Measurements from ENCODE around the gene SLC39A11. TPM values are rescaled to one million over a fixed set of nuclear protein-coding genes. Genes with fewer than 3 reads are reported as not detected.
A peak's percentile ranks its signal among the peaks of the same experiment; 100 is the strongest.

SLC39A11 gene
- total and polyA plus RNA-seq, 8 donors: 5.2 to 62.0 (median 12.9) TPM

GRCh38 chr17:72717676-72718075 lies 374.8 kb downstream of the SLC39A11 start:
- Histone ChIP-seq H3K9me3 (no peaks in the 10 kb centered on the region), H3K36me3 (peaks cover 0 to 5% (median 0%) of the 10 kb centered on the region in 4 donors)
- TF ChIP-seq EP300 (IDR thresholded peaks at IDR 0.05) (no peak), POLR2A (IDR thresholded peaks at IDR 0.05) (no peak), POLR2AphosphoS5 (IDR thresholded peaks at IDR 0.05) (no peak), CTCF (IDR thresholded peaks at IDR 0.05) (no peak)

GRCh38 chr17:72717276-72717675 lies 375.2 kb downstream of the SLC39A11 start:
- Histone ChIP-seq H3K27ac (no peak overlapping the region), H3K27me3 (no peaks in the 10 kb centered on the region), H3K4me3 (no peak overlapping the region), H3K9me3 (no peaks in the 10 kb centered on the region), H3K4me1 (peaks cover 0 to 14% (median 0%) of the 10 kb centered on the region in 4 donors), H3K36me3 (peaks cover 0 to 7% (median 0%) of the 10 kb centered on the region in 4 donors)
- intact Hi-C loops (cut with DNase I; ENCODE audit: low total_unique reads): no loop called here
- no peak for DNase-seq
- TF ChIP-seq EP300 (IDR thresholded peaks at IDR 0.05) (no peak), POLR2AphosphoS5 (IDR thresholded peaks at IDR 0.05) (no peak), CTCF (IDR thresholded peaks at IDR 0.05) (no peak), POLR2A (IDR thresholded peaks at IDR 0.05) (no peak)
- 85 to 92% (median 90%) methylated on average over 10 of the region's 10 CpGs for WGBS, 5 donors

More at GRCh38 chr17:72717676-72718075, 374.8 kb downstream of the SLC39A11 start:
- Histone ChIP-seq H3K27ac (no peak overlapping the region), H3K4me3 (no peak overlapping the region), H3K4me1 (peaks cover 0 to 14% (median 0%) of the 10 kb centered on the region in 4 donors), H3K27me3 (no peaks in the 10 kb centered on the region)
- intact Hi-C loops (cut with DNase I; ENCODE audit: low total_unique reads): no loop called here
- WGBS, 5 donors: 91 to 95% (median 92%) methylated on average over 8 of the region's 8 CpGs
- DNase-seq: no peak

- Histone ChIP-seq H3K27ac (peak overlapping the region in 2 of 5 donors; percentile 27 to 39), H3K27me3 (no peaks in the 10 kb centered on the region), H3K9me3 (peaks cover 0 to 6% (median 4%) of the 10 kb centered on the region in 4 donors), H3K4me3 (no peak overlapping the region), H3K4me1 (peaks cover 0 to 14% (median 0%) of the 10 kb centered on the region in 4 donors), H3K36me3 (peaks cover 0 to 19% (median under 1%) of the 10 kb centered on the region in 4 donors)
- DNase-seq: peak in 1 of 2 donors; percentile 87
- TF ChIP-seq EP300 (IDR thresholded peaks at IDR 0.05): no peak
- TF ChIP-seq POLR2AphosphoS5 (IDR thresholded peaks at IDR 0.05): peak in 1 of 3 donors; percentile 29
- TF ChIP-seq CTCF (IDR thresholded peaks at IDR 0.05): no peak
- TF ChIP-seq POLR2A (IDR thresholded peaks at IDR 0.05): no peak
- intact Hi-C loops (cut with DNase I; ENCODE audit: low total_unique reads): no loop called here
- WGBS, 5 donors: 63 to 87% (median 81%) methylated on average over 23 of the region's 23 CpGs
These were observed 376.4 kb downstream of the SLC39A11 start for GRCh38 chr17:72715906-72716572.

GRCh38 chr17:72714357-72714966 lies 378.0 kb downstream of the SLC39A11 start:
- intact Hi-C loops (cut with DNase I; ENCODE audit: low total_unique reads): no loop called here

More at GRCh38 chr17:72714357-72714966, 378.0 kb downstream of the SLC39A11 start:
- no peak for TF ChIP-seq POLR2A (IDR thresholded peaks at IDR 0.05)
- no peak for TF ChIP-seq CTCF (IDR thresholded peaks at IDR 0.05)
- no peak for TF ChIP-seq POLR2AphosphoS5 (IDR thresholded peaks at IDR 0.05)
- TF ChIP-seq EP300 (IDR thresholded peaks at IDR 0.05): no peak
- no peak overlapping the region for H3K27ac ChIP-seq
- H3K9me3 ChIP-seq: peaks cover 0 to 12% (median 7%) of the 10 kb centered on the region in 4 donors
- peaks cover 0 to 21% (median 2%) of the 10 kb centered on the region in 4 donors for H3K36me3 ChIP-seq
- H3K4me1 ChIP-seq: peaks cover 0 to 6% (median 0%) of the 10 kb centered on the region in 4 donors
- peak in 1 of 2 donors; percentile 51 for DNase-seq
- WGBS, 5 donors: 74 to 85% (median 81%) methylated on average over 9 of the region's 9 CpGs
- no peaks in the 10 kb centered on the region for H3K27me3 ChIP-seq
- no peak overlapping the region for H3K4me3 ChIP-seq
